T-helper 2 cell treated with Interferon-gamma antibody and Interleukin-4, amounts not matched to agents 5 μg/mL and 100 μg/mL, for 36 hours (primary cell): ENCODE results near the gene ST6GALNAC1.
A peak's percentile ranks its signal among the peaks of the same experiment; 100 is the strongest.
"Not testable (repeated sequence)": the region's sequence is repeated elsewhere in the genome, so short reads cannot be mapped to it uniquely, and the experiment has no call there.

Source experiments
- DNase-seq: peaks from one replicate; pipeline ENCODE4 v3.0.0; 2021; ENCODE audit warnings: low spot score
- H3K27ac Mint-ChIP-seq: one replicate; pipeline ENCODE4 v1.8.0; 2021; ENCODE audit warnings: mild to moderate bottlenecking, mixed read lengths
- H3K27me3 Mint-ChIP-seq: one replicate; pipeline ENCODE4 v1.8.0; 2021; ENCODE audit warnings: low read depth, mixed read lengths
- H3K36me3 Mint-ChIP-seq: one replicate; pipeline ENCODE4 v1.8.0; 2021; ENCODE audit warnings: low read depth, mixed read lengths
- H3K4me1 Mint-ChIP-seq: one replicate; pipeline ENCODE4 v1.8.0; 2021; ENCODE audit warnings: low read depth, mixed read lengths
- H3K4me3 Mint-ChIP-seq: one replicate; pipeline ENCODE4 v1.8.0; 2022; ENCODE audit warnings: mild to moderate bottlenecking, moderate library complexity, mixed read lengths
- H3K9me3 Mint-ChIP-seq: one replicate; pipeline ENCODE4 v1.8.0; 2021; ENCODE audit warnings: mixed read lengths

ST6GALNAC1 gene

GRCh38 chr17:76623271-76624146 lies 20.0 kb downstream of the ST6GALNAC1 start:
- Mint-ChIP-seq H3K4me1 (peaks cover 4% of the 10 kb centered on the region), H3K9me3 (no peaks in the 10 kb centered on the region), H3K4me3 (no peak overlapping the region), H3K27ac (no peak overlapping the region), H3K36me3 (no peaks in the 10 kb centered on the region), H3K27me3 (peaks cover 12% of the 10 kb centered on the region)
- peak; percentile 57 for DNase-seq

- Mint-ChIP-seq H3K9me3 (no peaks in the 10 kb centered on the region), H3K4me3 (no peak overlapping the region), H3K27me3 (peaks cover 12% of the 10 kb centered on the region), H3K36me3 (no peaks in the 10 kb centered on the region), H3K4me1 (no peaks in the 10 kb centered on the region), H3K27ac (no peak overlapping the region)
- no peak for DNase-seq
These were observed 25.7 kb downstream of the ST6GALNAC1 start for GRCh38 chr17:76617838-76618237.

GRCh38 chr17:76614912-76615617 lies 28.5 kb downstream of the ST6GALNAC1 start:
- peaks cover 8% of the 10 kb centered on the region for H3K27me3 Mint-ChIP-seq
- H3K9me3 Mint-ChIP-seq = no peaks in the 10 kb centered on the region
- no peak for DNase-seq
- H3K4me3 Mint-ChIP-seq = no peak overlapping the region
- H3K27ac Mint-ChIP-seq = no peak overlapping the region
- H3K36me3 Mint-ChIP-seq = no peaks in the 10 kb centered on the region
- H3K4me1 Mint-ChIP-seq = no peaks in the 10 kb centered on the region

- not testable (repeated sequence) for DNase-seq, H3K27me3 Mint-ChIP-seq, H3K27ac Mint-ChIP-seq, H3K9me3 Mint-ChIP-seq, H3K4me3 Mint-ChIP-seq, H3K4me1 Mint-ChIP-seq, H3K36me3 Mint-ChIP-seq
These were observed 29.3 kb downstream of the ST6GALNAC1 start for GRCh38 chr17:76614064-76614759.

- no peak for DNase-seq
These were observed 30.3 kb downstream of the ST6GALNAC1 start for GRCh38 chr17:76612977-76613851.

GRCh38 chr17:76612465-76612864 lies 31.1 kb downstream of the ST6GALNAC1 start:
- H3K27ac Mint-ChIP-seq = no peak overlapping the region
- H3K36me3 Mint-ChIP-seq = no peaks in the 10 kb centered on the region
- no peaks in the 10 kb centered on the region for H3K4me1 Mint-ChIP-seq
- no peak overlapping the region for H3K4me3 Mint-ChIP-seq
- no peak for DNase-seq
- no peaks in the 10 kb centered on the region for H3K9me3 Mint-ChIP-seq
- peaks cover 4% of the 10 kb centered on the region for H3K27me3 Mint-ChIP-seq

More at GRCh38 chr17:76612977-76613851, 30.3 kb downstream of the ST6GALNAC1 start:
- H3K9me3 Mint-ChIP-seq = no peaks in the 10 kb centered on the region
- H3K4me3 Mint-ChIP-seq = no peak overlapping the region
- no peak overlapping the region for H3K27ac Mint-ChIP-seq
- no peaks in the 10 kb centered on the region for H3K36me3 Mint-ChIP-seq
- H3K27me3 Mint-ChIP-seq = peaks cover 8% of the 10 kb centered on the region
- H3K4me1 Mint-ChIP-seq = no peaks in the 10 kb centered on the region

- H3K4me3 Mint-ChIP-seq = no peak overlapping the region
- no peaks in the 10 kb centered on the region for H3K27me3 Mint-ChIP-seq
- H3K36me3 Mint-ChIP-seq = no peaks in the 10 kb centered on the region
- DNase-seq = no peak
- H3K9me3 Mint-ChIP-seq = no peaks in the 10 kb centered on the region
- no peaks in the 10 kb centered on the region for H3K4me1 Mint-ChIP-seq
- no peak overlapping the region for H3K27ac Mint-ChIP-seq
These were observed 31.8 kb downstream of the ST6GALNAC1 start for GRCh38 chr17:76611758-76612157.

- H3K27me3 Mint-ChIP-seq, H3K36me3 Mint-ChIP-seq, H3K27ac Mint-ChIP-seq, H3K4me3 Mint-ChIP-seq, H3K9me3 Mint-ChIP-seq, H3K4me1 Mint-ChIP-seq, DNase-seq: not testable (repeated sequence)
These were observed 32.3 kb downstream of the ST6GALNAC1 start for GRCh38 chr17:76611080-76611749.

GRCh38 chr17:76606685-76607084 lies 36.9 kb downstream of the ST6GALNAC1 start:
- Mint-ChIP-seq H3K27me3 (peaks cover 11% of the 10 kb centered on the region), H3K9me3 (peaks cover 12% of the 10 kb centered on the region)
- DNase-seq, H3K36me3 Mint-ChIP-seq, H3K27ac Mint-ChIP-seq, H3K4me3 Mint-ChIP-seq, H3K4me1 Mint-ChIP-seq: not testable (repeated sequence)

GRCh38 chr17:76601065-76601464 lies 42.5 kb downstream of the ST6GALNAC1 start:
- H3K9me3 Mint-ChIP-seq = peaks cover 12% of the 10 kb centered on the region
- DNase-seq = no peak
- H3K36me3 Mint-ChIP-seq = peaks cover 4% of the 10 kb centered on the region
- H3K4me1 Mint-ChIP-seq = peaks cover 20% of the 10 kb centered on the region
- peak overlapping the region; percentile 63 for H3K4me3 Mint-ChIP-seq
- peak overlapping the region; percentile 61 for H3K27ac Mint-ChIP-seq
- H3K27me3 Mint-ChIP-seq = peaks cover 16% of the 10 kb centered on the region

- H3K27me3 Mint-ChIP-seq = peaks cover 16% of the 10 kb centered on the region
These were observed 43.7 kb downstream of the ST6GALNAC1 start for GRCh38 chr17:76599694-76600460.

GRCh38 chr17:76598004-76598439 lies 45.5 kb downstream of the ST6GALNAC1 start:
- DNase-seq = no peak
- Mint-ChIP-seq H3K27me3 (peaks cover 17% of the 10 kb centered on the region), H3K27ac (no peak overlapping the region), H3K4me1 (peaks cover 20% of the 10 kb centered on the region), H3K4me3 (no peak overlapping the region), H3K9me3 (peaks cover 11% of the 10 kb centered on the region), H3K36me3 (peaks cover 4% of the 10 kb centered on the region)

More at GRCh38 chr17:76599694-76600460, 43.7 kb downstream of the ST6GALNAC1 start:
- peaks cover 12% of the 10 kb centered on the region for H3K9me3 Mint-ChIP-seq
- H3K27ac Mint-ChIP-seq = no peak overlapping the region
- H3K4me1 Mint-ChIP-seq = peaks cover 20% of the 10 kb centered on the region
- H3K36me3 Mint-ChIP-seq = peaks cover 4% of the 10 kb centered on the region
- no peak overlapping the region for H3K4me3 Mint-ChIP-seq
- DNase-seq = no peak
